Sigmoid colon (tissue), 7 donors: ENCODE measurements around the gene ECHDC1. TPM values are rescaled to one million over a fixed set of nuclear protein-coding genes. Genes with fewer than 3 reads are reported as not detected.

Experiments
- DNase-seq: peaks from one replicate; pipeline ENCODE4 v3.0.0-alpha.2; 2019
- H3K27ac ChIP-seq, 4 donors: fragments of 200-600 bp; sonication (generic); one replicate each; pipeline ENCODE4 v1.5.1; 2016 to 2019; ENCODE audit warnings: mild to moderate bottlenecking in 1 of 4
- H3K27me3 ChIP-seq, 3 donors: fragments of 200-600 bp; sonication (generic); one replicate each; pipeline ENCODE4 v1.5.1; 2019; ENCODE audit warnings: mild to moderate bottlenecking in 1 of 3
- H3K36me3 ChIP-seq, 4 donors: fragments of 200-600 bp; sonication (generic); one replicate each; pipeline ENCODE4 v1.5.1; 2016 to 2019
- H3K4me1 ChIP-seq, 4 donors: fragments of 200-600 bp; sonication (generic); one replicate each; pipeline ENCODE4 v1.5.1; 2017 to 2019
- H3K4me3 ChIP-seq, 4 donors: fragments of 200-600 bp; sonication (generic); one replicate each; pipeline ENCODE4 v1.5.1; 2017 to 2019; ENCODE audit warnings: mild to moderate bottlenecking in 2 of 4, moderate library complexity in 1 of 4
- H3K9me3 ChIP-seq, 4 donors: fragments of 200-600 bp in 3 of 4; sonication (generic) in 3 of 4; one replicate each; pipeline versions ENCODE4 v1.5.1 to v1.6.1; 2013 to 2019
- EP300 ChIP-seq, 4 donors: sonication (generic); formaldehyde crosslinking; IDR thresholded peaks; one replicate each; pipeline ENCODE4 v1.6.1; 2017; ENCODE audit warnings: antibody characterized with exemption in 4 of 4
- POLR2A ChIP-seq, 2 donors: fragments of 450-650 bp; IDR thresholded peaks; one replicate each; pipeline ENCODE4 v1.6.1; 2016; ENCODE audit warnings: antibody characterized with exemption in 2 of 2, mild to moderate bottlenecking in 2 of 2, moderate library complexity in 2 of 2
- POLR2AphosphoS5 ChIP-seq, 4 donors: sonication (generic); formaldehyde crosslinking; IDR thresholded peaks; one replicate each; pipeline ENCODE4 v1.6.1; 2017; ENCODE audit warnings: antibody characterized with exemption in 4 of 4
- WGBS, 2 donors: extraction: QIAGEN DNeasy Blood & Tissue Kit; methylation state at CpG; one replicate each; pipeline ENCODE4 v1.1.7; 2013; 5-methylcytosine and 5-hydroxymethylcytosine counted together
- intact Hi-C: fragments of 100-400 bp; cut with DNase I; formaldehyde crosslinking; loops from one replicate; pipeline ENCODE4 v1.15.1; 2023
- polyA plus RNA-seq, 3 donors: library from polyadenylated mRNA; stranded (reverse); fragments of 200-250 nt; gene quantifications; one replicate each; pipeline ENCODE4 v1.2.3, GENCODE V29; 2013
- total RNA-seq, 4 donors: library from RNA; depleted of rRNA; stranded (reverse); fragments of >200 nt; gene quantifications; one replicate each; pipeline ENCODE4 v1.1.0, GENCODE V29; 2016
- TF ChIP-seq, protein P1 (sequence below), 4 experiments: fragments of 450-650 bp in 3 of 4; fragments of 200-600 bp in 1 of 4; IDR thresholded peaks; one replicate each; pipeline ENCODE4 v1.5.1; 2016 to 2019; ENCODE audit warnings: antibody characterized with exemption in 4 of 4, mild to moderate bottlenecking in 3 of 4, moderate library complexity in 2 of 4
- donor health status: healthy with polysubstance abuse.
- donor health status: Bipolar disorder and iron deficiency.
- donor health status: healthy.

The ECHDC1 gene
- total and polyA plus RNA-seq, 7 donors: 48.6 to 97.1 (median 77.3) TPM

DNA sequence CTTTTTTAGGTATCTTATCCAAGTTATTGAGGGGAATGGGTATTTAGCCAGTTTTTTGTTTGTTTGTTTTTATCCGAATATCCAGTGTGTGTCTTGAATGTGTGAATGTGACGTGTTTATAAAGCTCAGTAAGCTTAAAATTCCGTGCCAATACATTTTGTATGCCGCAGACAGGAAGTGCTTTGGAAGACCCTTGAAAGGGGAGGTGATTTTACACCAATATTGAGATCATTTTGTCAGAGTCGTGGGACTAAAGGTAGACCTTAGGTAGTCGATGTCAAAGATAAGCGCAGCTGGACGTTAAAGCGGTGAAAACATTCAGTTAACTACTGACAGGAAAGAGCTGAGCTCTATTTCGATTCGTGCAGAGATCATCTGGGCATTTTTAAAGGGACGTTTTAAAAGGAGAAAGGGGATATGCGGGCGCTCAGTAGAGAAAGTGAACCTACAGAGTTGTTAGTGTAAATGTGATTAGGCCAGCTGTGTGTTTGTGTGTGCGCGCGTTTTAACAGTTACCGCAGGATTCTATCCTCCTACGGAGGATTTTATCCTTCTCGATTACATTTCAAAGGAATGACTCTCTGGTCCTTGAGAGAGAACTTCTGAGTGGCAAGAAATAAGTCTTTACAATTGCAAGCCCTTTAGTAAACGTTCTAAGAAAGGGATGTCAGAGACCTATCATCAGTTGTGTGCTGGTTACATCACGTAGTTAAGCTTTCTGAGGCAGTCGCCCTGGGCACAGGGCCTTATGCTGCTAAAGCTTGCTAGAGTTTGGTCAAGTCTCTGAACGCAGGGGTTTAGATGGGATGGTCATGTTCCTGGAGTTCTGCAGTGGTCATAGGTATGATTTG, 625 bp upstream of the ECHDC1 start:
- peaks cover 0 to 39% (median 36%) of the 10 kb centered on the region in 4 donors for H3K4me1 ChIP-seq
- TF ChIP-seq EP300 (IDR thresholded peaks at IDR 0.05) (no peak), POLR2AphosphoS5 (IDR thresholded peaks at IDR 0.05) (no peak), POLR2A (IDR thresholded peaks at IDR 0.05) (no peak)
- TF ChIP-seq, protein P1, sequence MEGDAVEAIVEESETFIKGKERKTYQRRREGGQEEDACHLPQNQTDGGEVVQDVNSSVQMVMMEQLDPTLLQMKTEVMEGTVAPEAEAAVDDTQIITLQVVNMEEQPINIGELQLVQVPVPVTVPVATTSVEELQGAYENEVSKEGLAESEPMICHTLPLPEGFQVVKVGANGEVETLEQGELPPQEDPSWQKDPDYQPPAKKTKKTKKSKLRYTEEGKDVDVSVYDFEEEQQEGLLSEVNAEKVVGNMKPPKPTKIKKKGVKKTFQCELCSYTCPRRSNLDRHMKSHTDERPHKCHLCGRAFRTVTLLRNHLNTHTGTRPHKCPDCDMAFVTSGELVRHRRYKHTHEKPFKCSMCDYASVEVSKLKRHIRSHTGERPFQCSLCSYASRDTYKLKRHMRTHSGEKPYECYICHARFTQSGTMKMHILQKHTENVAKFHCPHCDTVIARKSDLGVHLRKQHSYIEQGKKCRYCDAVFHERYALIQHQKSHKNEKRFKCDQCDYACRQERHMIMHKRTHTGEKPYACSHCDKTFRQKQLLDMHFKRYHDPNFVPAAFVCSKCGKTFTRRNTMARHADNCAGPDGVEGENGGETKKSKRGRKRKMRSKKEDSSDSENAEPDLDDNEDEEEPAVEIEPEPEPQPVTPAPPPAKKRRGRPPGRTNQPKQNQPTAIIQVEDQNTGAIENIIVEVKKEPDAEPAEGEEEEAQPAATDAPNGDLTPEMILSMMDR (IDR thresholded peaks at IDR 0.05): no peak
- H3K9me3 ChIP-seq: no peaks in the 10 kb centered on the region
- peak overlapping the region; percentile 63 to 83 (median 76) for H3K4me3 ChIP-seq
- no peak for DNase-seq
- peak overlapping the region; percentile 83 to 91 (median 87) for H3K27ac ChIP-seq
- no peaks in the 10 kb centered on the region for H3K36me3 ChIP-seq
- H3K27me3 ChIP-seq: no peaks in the 10 kb centered on the region
- 6 to 11% methylated on average over 24 of the region's 24 CpGs for WGBS, 2 donors
- intact Hi-C loops: loop anchor here (2.0 kb wide), 3 partner anchors 77 to 121 kb away; partner anchors contain the start of gene RNF146

DNA sequence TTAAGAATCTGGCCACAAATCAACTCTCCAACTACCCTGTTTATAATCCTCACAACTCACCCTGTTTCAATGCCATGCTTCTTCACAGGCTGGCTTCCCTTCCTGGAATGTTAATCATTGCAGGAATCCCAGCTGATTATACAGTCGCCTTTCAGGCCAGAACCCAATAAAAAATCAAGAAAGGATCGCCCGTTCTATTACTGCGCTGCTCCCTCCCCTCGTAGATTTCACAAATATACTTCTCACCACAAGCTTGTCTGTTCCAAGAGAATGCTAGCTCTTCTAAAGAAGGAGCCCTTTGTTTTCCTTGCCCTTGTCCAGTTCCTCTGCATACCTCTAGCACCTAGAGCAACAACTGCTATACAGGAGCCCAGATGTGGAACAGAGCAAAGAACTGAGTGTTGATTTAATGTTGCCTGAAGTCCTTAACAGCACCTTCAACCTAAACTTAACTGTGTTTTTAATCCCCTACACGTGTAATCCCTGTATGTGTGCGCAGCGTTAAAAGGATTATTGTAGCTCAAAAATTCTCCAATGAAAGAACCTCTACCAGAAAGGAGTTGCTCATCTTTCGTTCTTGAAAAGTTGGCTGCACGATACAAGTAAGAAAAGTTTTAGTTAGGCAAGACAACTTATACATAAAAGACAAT, 988 bp downstream of the ECHDC1 start:
- no peak for DNase-seq
- intact Hi-C loops: loop anchor here (2.0 kb wide), 3 partner anchors 76 to 122 kb away; partner anchors contain the start of gene RNF146
- H3K4me1 ChIP-seq: peaks cover 0 to 49% (median 44%) of the 10 kb centered on the region in 4 donors
- H3K4me3 ChIP-seq: peak overlapping the region; percentile 63 to 83 (median 76)
- 5 to 25% methylated on average over 10 of the region's 10 CpGs for WGBS, 2 donors
- TF ChIP-seq POLR2AphosphoS5 (IDR thresholded peaks at IDR 0.05) (no peak), POLR2A (IDR thresholded peaks at IDR 0.05) (no peak), EP300 (IDR thresholded peaks at IDR 0.05) (no peak)
- TF ChIP-seq, protein P1 (IDR thresholded peaks at IDR 0.05): no peak
- no peaks in the 10 kb centered on the region for H3K9me3 ChIP-seq
- H3K27ac ChIP-seq: peak overlapping the region; percentile 83 to 91 (median 87)
- H3K27me3 ChIP-seq: no peaks in the 10 kb centered on the region
- H3K36me3 ChIP-seq: no peaks in the 10 kb centered on the region

DNA sequence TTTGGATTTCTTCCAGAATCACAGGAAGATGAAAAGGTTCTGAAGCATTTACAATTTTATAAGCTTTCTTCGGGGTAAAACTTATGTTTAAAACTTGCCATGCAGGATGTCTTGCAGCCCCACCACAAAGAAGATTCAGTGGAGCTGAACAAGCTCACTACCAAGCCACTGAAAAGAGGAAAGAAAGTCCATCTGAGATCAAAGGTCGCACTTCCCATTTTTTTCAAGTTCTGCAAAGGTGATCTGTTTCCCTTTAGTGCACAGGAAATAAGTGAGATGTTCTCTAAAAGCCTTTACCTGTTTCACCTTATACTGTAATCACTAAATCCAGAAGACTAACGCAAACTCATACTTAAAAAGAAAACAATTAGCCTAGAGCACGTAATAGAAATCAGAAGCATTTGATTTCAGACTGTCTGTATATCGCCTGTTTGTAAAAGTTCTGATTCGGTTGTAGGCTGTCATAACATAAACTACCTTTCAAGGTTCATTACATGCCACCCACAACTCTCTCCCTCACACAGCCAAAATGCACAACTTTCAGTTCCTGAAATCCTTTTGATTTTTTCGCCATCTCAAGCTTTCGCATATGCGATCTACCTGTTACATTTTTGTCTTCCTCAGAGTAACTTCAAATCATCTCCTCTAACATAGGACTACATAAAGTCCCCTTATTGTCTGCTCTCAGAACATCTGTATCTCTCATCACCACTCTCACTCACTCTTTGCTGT, 1.8 kb downstream of the ECHDC1 start:
- DNase-seq: no peak
- Histone ChIP-seq H3K9me3 (no peaks in the 10 kb centered on the region), H3K4me3 (peak overlapping the region; percentile 63 to 83 (median 76)), H3K36me3 (no peaks in the 10 kb centered on the region), H3K27ac (peak overlapping the region; percentile 83 to 91 (median 87)), H3K4me1 (peaks cover 0 to 49% (median 44%) of the 10 kb centered on the region in 4 donors), H3K27me3 (no peaks in the 10 kb centered on the region)
- WGBS, 2 donors: 38 to 63% methylated on average over 9 of the region's 9 CpGs
- TF ChIP-seq POLR2A (IDR thresholded peaks at IDR 0.05) (no peak), POLR2AphosphoS5 (IDR thresholded peaks at IDR 0.05) (no peak)
- intact Hi-C loops: loop anchor here (2.0 kb wide), 3 partner anchors 75 to 123 kb away; partner anchors contain the start of gene RNF146

DNA sequence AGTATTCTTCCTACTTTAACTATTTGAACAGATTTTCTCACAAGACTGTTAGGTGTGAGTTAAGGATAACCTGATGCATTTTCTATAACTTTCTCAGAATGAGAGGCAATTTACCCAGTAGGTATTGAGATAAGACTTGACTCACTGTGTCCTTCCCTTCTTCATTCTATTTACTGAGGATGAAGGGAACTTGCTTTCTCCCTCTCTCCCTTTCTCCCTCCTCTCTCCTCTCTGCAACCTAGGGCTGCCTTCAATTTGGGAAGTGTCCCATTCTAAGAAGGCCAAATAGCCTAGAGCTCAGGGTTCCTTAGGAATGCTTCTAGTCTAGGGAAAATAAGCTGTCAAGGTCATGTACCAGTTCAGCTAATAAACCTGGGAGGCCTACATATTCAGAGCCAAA, 3.2 kb downstream of the ECHDC1 start:
- Histone ChIP-seq H3K27me3 (no peaks in the 10 kb centered on the region), H3K27ac (no peak overlapping the region), H3K4me3 (no peak overlapping the region), H3K9me3 (no peaks in the 10 kb centered on the region), H3K4me1 (peaks cover 0 to 50% (median 46%) of the 10 kb centered on the region in 4 donors), H3K36me3 (no peaks in the 10 kb centered on the region)
- intact Hi-C loops: no loop called here
- TF ChIP-seq, protein P1 (IDR thresholded peaks at IDR 0.05): no peak
- no peak for TF ChIP-seq POLR2AphosphoS5 (IDR thresholded peaks at IDR 0.05)
- no peak for TF ChIP-seq EP300 (IDR thresholded peaks at IDR 0.05)
- no peak for TF ChIP-seq POLR2A (IDR thresholded peaks at IDR 0.05)
- no peak for DNase-seq
